HepG2 (cell line): ENCODE measurements around the gene SH3PXD2A. TPM values are rescaled to one million over a fixed set of nuclear protein-coding genes. Genes with fewer than 3 reads are reported as not detected.

Experiments
- ATAC-seq: fragments of 200-7000 bp; cut with Tn5 transposase; 3 replicates; pipeline ENCODE4 v1.9.1; 2020; ENCODE audit warnings: mild to moderate bottlenecking, moderate library complexity
- BruUV-seq: library from RNA; stranded (reverse); fragments of 400-500 nt; replicated peaks from 2 replicates; lab custom pipeline; 2021; lab: Mats Ljungman, UMichigan
- CTCF ChIA-PET: fragments of 300-600 bp; formaldehyde crosslinking; extraction: SDS; loops from one replicate; lab custom pipeline; 2021; ENCODE audit warnings: low total read pairs, inconsistent platforms, low intra/inter-chr PET ratio; lab: Yijun Ruan, JAX
- POLR2A ChIA-PET: fragments of 350-600 bp; sonication (Branson Sonifier 250); formaldehyde crosslinking; loops from one replicate; lab custom pipeline; 2020; ENCODE audit warnings: antibody characterized with exemption, inconsistent platforms; lab: Yijun Ruan, JAX
- DNase-seq: peaks from one replicate; pipeline ENCODE4 v3.0.0-alpha.2; 2015; ENCODE audit warnings: low spot score
- FAIRE-seq: peaks from 3 replicates; lab custom pipeline; 2011; peaks lifted over from hg19 to GRCh38; lab: Jason Lieb, UNC
- H2AFZ ChIP-seq: one replicate; pipeline ENCODE4 v1.6.1; 2011; ENCODE audit warnings: low read length, inconsistent platforms
- H3K27ac ChIP-seq: fragments of 300-600 bp; 3 replicates; pipeline ENCODE4 v1.8.0; 2011; ENCODE audit warnings: mixed run types, mild to moderate bottlenecking, mixed read lengths, low read length, inconsistent platforms; ENCODE audit not compliant: insufficient read depth; ENCODE audit errors: extremely low read length
- H3K27me3 ChIP-seq, 2 experiments: fragments of 200-600 bp in 1 of 2; 2 replicates in 1 of 2; 3 replicates in 1 of 2; pipeline versions ENCODE4 v1.6.0 to v1.8.0; 2011; ENCODE audit warnings: low read length in 2 of 2, mild to moderate bottlenecking in 2 of 2, moderate library complexity in 2 of 2, inconsistent platforms in 1 of 2; ENCODE audit not compliant: insufficient read depth in 2 of 2, control insufficient read depth in 1 of 2
- H3K36me3 ChIP-seq, 2 experiments: fragments of 200-600 bp in 1 of 2; replicated peaks in 1 of 2; 2 replicates in 1 of 2; 3 replicates in 1 of 2; pipeline versions ENCODE4 v1.5.1 to v1.8.0; 2011; ENCODE audit warnings: low read length in 2 of 2, inconsistent platforms in 1 of 2; ENCODE audit not compliant: insufficient read depth in 2 of 2, control insufficient read depth in 1 of 2
- H3K4me1 ChIP-seq: 2 replicates; pipeline ENCODE4 v1.5.1; 2012; ENCODE audit warnings: low read length, inconsistent platforms; ENCODE audit not compliant: insufficient read depth
- H3K4me2 ChIP-seq: 2 replicates; pipeline ENCODE4 v1.6.0; 2011; ENCODE audit warnings: low read depth, low read length, inconsistent platforms
- H3K4me3 ChIP-seq, 3 experiments: fragments of 200-600 bp in 1 of 3; sonication (generic), shearing (Covaris generic) in 1 of 3; replicated peaks in 1 of 3; 2 replicates each; pipeline ENCODE4 v1.5.1; 2011 to 2016; ENCODE audit warnings: low read length in 3 of 3, inconsistent platforms in 2 of 3, low read depth in 2 of 3, mild to moderate bottlenecking in 2 of 3, control low read depth in 1 of 3, mixed read lengths in 1 of 3; ENCODE audit not compliant: insufficient read depth in 1 of 3
- H3K79me2 ChIP-seq: one replicate; pipeline ENCODE4 v1.6.1; 2011; ENCODE audit warnings: low read length, inconsistent platforms; ENCODE audit not compliant: insufficient read depth
- H3K9ac ChIP-seq: 2 replicates; pipeline ENCODE4 v1.6.0; 2011; ENCODE audit warnings: mild to moderate bottlenecking, low read depth, low read length, inconsistent platforms; ENCODE audit not compliant: insufficient read depth
- H3K9me3 ChIP-seq: 2 replicates; pipeline ENCODE4 v1.5.1; 2012; ENCODE audit warnings: mild to moderate bottlenecking, low read length
- H4K20me1 ChIP-seq: 2 replicates; pipeline ENCODE4 v1.6.0; 2011; ENCODE audit warnings: inconsistent platforms, mild to moderate bottlenecking, low read length, moderate library complexity; ENCODE audit not compliant: insufficient read depth
- FOXM1 ChIP-seq: sonication (generic); formaldehyde crosslinking; IDR thresholded peaks from 2 replicates; pipeline ENCODE4 v1.5.0; 2020; ENCODE audit warnings: missing genetic modification reagents
- GATAD1 ChIP-seq: IDR thresholded peaks from 2 replicates; pipeline ENCODE4 v1.6.1; 2016; ENCODE audit warnings: missing genetic modification reagents, missing compliant biosample characterization
- JDP2 ChIP-seq: sonication (generic); formaldehyde crosslinking; IDR thresholded peaks from 2 replicates; pipeline ENCODE4 v1.8.1; 2022; ENCODE audit warnings: missing genetic modification reagents, borderline replicate concordance
- MZF1 ChIP-seq: sonication (generic); formaldehyde crosslinking; IDR thresholded peaks from 2 replicates; pipeline ENCODE4 v1.8.1; 2023; ENCODE audit warnings: mild to moderate bottlenecking, missing genetic modification reagents, borderline replicate concordance
- POLR2AphosphoS2 ChIP-seq: IDR thresholded peaks from 2 replicates; pipeline ENCODE4 v1.6.1; 2011; ENCODE audit warnings: low read depth, low read length, improper control_type of control experiment
- PRPF4 ChIP-seq: fragments of 200-400 bp; formaldehyde crosslinking; IDR thresholded peaks from 2 replicates; pipeline ENCODE4 v1.6.1; 2016; ENCODE audit warnings: low read length, low read depth; ENCODE audit not compliant: poor library complexity, severe bottlenecking
- SMAD3 ChIP-seq: sonication (generic); formaldehyde crosslinking; IDR thresholded peaks from 2 replicates; pipeline ENCODE4 v1.4.0; 2020; ENCODE audit warnings: missing genetic modification reagents
- THAP11 ChIP-seq: IDR thresholded peaks from 2 replicates; pipeline ENCODE4 v1.6.1; 2016; ENCODE audit warnings: missing biosample characterization, missing genetic modification reagents
- ZFP1 ChIP-seq: IDR thresholded peaks from 2 replicates; pipeline ENCODE4 v1.6.1; 2016
- ZNF253 ChIP-seq: sonication (generic); formaldehyde crosslinking; IDR thresholded peaks from 2 replicates; pipeline ENCODE4 v1.8.0; 2022; ENCODE audit warnings: mild to moderate bottlenecking, missing genetic modification reagents, borderline replicate concordance
- ZNF644 ChIP-seq: IDR thresholded peaks from 2 replicates; pipeline ENCODE4 v1.6.1; 2016; ENCODE audit warnings: low read depth
- WGBS: methylation state at CpG from one replicate; pipeline ENCODE4 v1.1.6; 2017; ENCODE audit warnings: low lambda C conversion rate; 5-methylcytosine and 5-hydroxymethylcytosine counted together
- in situ Hi-C: cut with HindIII; loops from 2 replicates; pipeline ENCODE4 v1.10.0; 2017; ENCODE audit warnings: low pct_unique_long_range_greater_than_20kb; ENCODE audit not compliant: extremely low pct_ligation_motif_present
- intact Hi-C: fragments of 100-400 bp; cut with micrococcal nuclease; formaldehyde crosslinking; loops from one replicate; pipeline ENCODE4 v1.10.0; 2022; ENCODE audit not compliant: unreplicated experiment
- polyA plus RNA-seq, 8 experiments: library from polyadenylated mRNA; depleted of rRNA in 3 of 8; stranded (reverse) in 7 of 8; unstranded in 1 of 8; fragments of >200 nt; fragmentation: Illumina TruSeq in 4 of 8; extraction: Trizol in 4 of 8; gene quantifications; 2 replicates each; pipeline versions ENCODE4 v1.2.1 to v1.2.3, GENCODE V29; 2011 to 2016; ENCODE audit warnings: low read depth in 4 of 8, missing spikeins in 1 of 8, mixed read lengths in 1 of 8; ENCODE audit not compliant: insufficient read depth in 1 of 8
- total RNA-seq, 5 experiments: library from RNA; depleted of rRNA; stranded (reverse); fragments of >200 nt; fragmentation: Illumina TruSeq; extraction: Trizol; gene quantifications; 2 replicates each; pipeline ENCODE4 v1.2.3, GENCODE V29; 2016; ENCODE audit warnings: low read depth in 1 of 5
- TF ChIP-seq, protein P1 (sequence below): sonication (generic); formaldehyde crosslinking; IDR thresholded peaks from 2 replicates; pipeline ENCODE4 v1.5.1; 2020; ENCODE audit warnings: missing genetic modification reagents, mild to moderate bottlenecking, borderline replicate concordance
- TF ChIP-seq, protein P2 (sequence below): sonication (generic); formaldehyde crosslinking; IDR thresholded peaks from 2 replicates; pipeline ENCODE4 v1.5.1; 2020; ENCODE audit warnings: mild to moderate bottlenecking, missing genetic modification reagents, moderate library complexity
- TF ChIP-seq, protein P3 (sequence below): sonication (generic); formaldehyde crosslinking; IDR thresholded peaks from 2 replicates; pipeline ENCODE4 v1.5.0; 2020; ENCODE audit warnings: missing genetic modification reagents, mild to moderate bottlenecking, borderline replicate concordance
- TF ChIP-seq, protein P4 (sequence below): sonication (generic); formaldehyde crosslinking; IDR thresholded peaks from 2 replicates; pipeline ENCODE4 v1.4.0; 2020; ENCODE audit warnings: mild to moderate bottlenecking, missing genetic modification reagents
- TF ChIP-seq, protein P5 (sequence below): sonication (generic); formaldehyde crosslinking; IDR thresholded peaks from 2 replicates; pipeline ENCODE4 v1.8.0; 2023; ENCODE audit warnings: mild to moderate bottlenecking, missing genetic modification reagents

The SH3PXD2A gene
- total and polyA plus RNA-seq, 2 of the 13 experiments (the other 11 are each of a cell fraction or from before 2014, with no cell fraction given), result 11.1 to 11.3 TPM

DNA sequence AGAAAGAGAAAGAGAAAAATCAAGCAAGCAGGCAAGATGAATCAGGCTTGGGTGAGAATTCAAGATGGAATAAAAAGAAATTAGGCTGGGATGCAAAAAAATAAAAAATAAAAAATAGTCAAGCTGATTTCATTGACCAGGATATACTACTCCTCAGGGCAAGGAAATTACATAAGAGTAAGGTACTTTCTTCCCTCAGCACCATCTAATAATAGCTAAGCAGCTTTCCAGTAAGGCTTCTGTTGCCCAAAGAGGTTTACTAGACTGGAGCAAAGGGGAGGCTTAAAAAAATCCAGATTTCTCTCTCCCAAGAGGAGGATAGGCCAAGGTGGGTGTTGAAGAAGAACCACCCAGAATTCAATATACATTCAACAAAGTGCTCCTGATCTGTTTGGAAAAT is 268.3 kb downstream of the SH3PXD2A start (continued):
- TF ChIP-seq, protein P1, sequence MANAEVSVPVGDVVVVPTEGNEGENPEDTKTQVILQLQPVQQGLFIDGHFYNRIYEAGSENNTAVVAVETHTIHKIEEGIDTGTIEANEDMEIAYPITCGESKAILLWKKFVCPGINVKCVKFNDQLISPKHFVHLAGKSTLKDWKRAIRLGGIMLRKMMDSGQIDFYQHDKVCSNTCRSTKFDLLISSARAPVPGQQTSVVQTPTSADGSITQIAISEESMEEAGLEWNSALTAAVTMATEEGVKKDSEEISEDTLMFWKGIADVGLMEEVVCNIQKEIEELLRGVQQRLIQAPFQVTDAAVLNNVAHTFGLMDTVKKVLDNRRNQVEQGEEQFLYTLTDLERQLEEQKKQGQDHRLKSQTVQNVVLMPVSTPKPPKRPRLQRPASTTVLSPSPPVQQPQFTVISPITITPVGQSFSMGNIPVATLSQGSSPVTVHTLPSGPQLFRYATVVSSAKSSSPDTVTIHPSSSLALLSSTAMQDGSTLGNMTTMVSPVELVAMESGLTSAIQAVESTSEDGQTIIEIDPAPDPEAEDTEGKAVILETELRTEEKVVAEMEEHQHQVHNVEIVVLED, result no peak
- TF ChIP-seq GATAD1 (no peak), PRPF4 (no peak), FOXM1 (no peak), THAP11 (CRISPR knock-in tag) (no peak), POLR2AphosphoS2 (no peak), JDP2 (CRISPR knock-in tag) (no peak), ZNF644 (CRISPR knock-in tag) (no peak)
- TF ChIP-seq, protein P2, sequence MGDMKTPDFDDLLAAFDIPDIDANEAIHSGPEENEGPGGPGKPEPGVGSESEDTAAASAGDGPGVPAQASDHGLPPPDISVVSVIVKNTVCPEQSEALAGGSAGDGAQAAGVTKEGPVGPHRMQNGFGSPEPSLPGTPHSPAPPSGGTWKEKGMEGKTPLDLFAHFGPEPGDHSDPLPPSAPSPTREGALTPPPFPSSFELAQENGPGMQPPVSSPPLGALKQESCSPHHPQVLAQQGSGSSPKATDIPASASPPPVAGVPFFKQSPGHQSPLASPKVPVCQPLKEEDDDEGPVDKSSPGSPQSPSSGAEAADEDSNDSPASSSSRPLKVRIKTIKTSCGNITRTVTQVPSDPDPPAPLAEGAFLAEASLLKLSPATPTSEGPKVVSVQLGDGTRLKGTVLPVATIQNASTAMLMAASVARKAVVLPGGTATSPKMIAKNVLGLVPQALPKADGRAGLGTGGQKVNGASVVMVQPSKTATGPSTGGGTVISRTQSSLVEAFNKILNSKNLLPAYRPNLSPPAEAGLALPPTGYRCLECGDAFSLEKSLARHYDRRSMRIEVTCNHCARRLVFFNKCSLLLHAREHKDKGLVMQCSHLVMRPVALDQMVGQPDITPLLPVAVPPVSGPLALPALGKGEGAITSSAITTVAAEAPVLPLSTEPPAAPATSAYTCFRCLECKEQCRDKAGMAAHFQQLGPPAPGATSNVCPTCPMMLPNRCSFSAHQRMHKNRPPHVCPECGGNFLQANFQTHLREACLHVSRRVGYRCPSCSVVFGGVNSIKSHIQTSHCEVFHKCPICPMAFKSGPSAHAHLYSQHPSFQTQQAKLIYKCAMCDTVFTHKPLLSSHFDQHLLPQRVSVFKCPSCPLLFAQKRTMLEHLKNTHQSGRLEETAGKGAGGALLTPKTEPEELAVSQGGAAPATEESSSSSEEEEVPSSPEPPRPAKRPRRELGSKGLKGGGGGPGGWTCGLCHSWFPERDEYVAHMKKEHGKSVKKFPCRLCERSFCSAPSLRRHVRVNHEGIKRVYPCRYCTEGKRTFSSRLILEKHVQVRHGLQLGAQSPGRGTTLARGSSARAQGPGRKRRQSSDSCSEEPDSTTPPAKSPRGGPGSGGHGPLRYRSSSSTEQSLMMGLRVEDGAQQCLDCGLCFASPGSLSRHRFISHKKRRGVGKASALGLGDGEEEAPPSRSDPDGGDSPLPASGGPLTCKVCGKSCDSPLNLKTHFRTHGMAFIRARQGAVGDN, result no peak

DNA sequence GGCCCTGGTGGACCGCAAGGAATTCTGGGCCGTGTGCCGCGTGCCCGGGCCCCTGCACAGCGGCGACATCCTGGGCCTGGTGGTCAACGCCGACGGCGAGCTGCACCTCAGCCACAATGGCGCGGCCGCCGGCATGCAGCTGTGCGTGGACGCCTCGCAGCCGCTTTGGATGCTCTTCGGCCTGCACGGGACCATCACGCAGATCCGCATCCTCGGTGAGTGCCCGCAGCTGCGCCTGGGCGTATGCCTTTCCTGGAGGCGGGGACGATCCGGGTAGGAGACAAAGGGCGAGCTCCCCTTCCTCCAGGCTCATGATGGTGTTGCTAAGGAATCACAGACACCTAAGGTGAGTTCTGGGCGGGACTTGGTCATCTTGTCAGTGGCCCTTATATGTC is 270.4 kb downstream of the SH3PXD2A start:
- Histone ChIP-seq H2AFZ (no peak overlapping the region), H3K9ac (no peak overlapping the region), H3K79me2 (no peaks in the 10 kb centered on the region), H3K4me1 (peaks cover 32% of the 10 kb centered on the region), H3K4me2 (no peak overlapping the region), H3K9me3 (no peaks in the 10 kb centered on the region; the same call in 1 of the 2 replicates), H3K27ac (no peak overlapping the region), H4K20me1 (no peaks in the 10 kb centered on the region), H3K36me3 (no peaks in the 10 kb centered on the region), H3K27me3 (peaks cover 2 to 19% of the 10 kb centered on the region in 2 experiments; a peak in 4 of 5 replicates), H3K4me3 (no peak overlapping the region)
- no peak for ATAC-seq
- DNase-seq, result no peak
- intact Hi-C loops (no loop called here), in situ Hi-C loops (no loop called here)
- no TSS peak for BruUV-seq
- WGBS, result 93% methylated on average over 19 of the region's 32 CpGs
- FAIRE-seq, result no peak
- POLR2A ChIA-PET, result no interaction called here
- CTCF ChIA-PET, result no interaction called here
- TF ChIP-seq, protein P3, sequence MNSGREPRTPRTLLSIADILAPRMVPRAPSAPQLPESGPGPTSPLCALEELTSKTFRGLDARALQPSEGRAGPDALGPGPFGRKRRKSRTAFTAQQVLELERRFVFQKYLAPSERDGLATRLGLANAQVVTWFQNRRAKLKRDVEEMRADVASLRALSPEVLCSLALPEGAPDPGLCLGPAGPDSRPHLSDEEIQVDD (CRISPR knock-in tag), result no peak
- no peak for TF ChIP-seq SMAD3
- no peak for TF ChIP-seq ZNF253 (CRISPR knock-in tag)
- no peak for TF ChIP-seq MZF1
- TF ChIP-seq, protein P4, sequence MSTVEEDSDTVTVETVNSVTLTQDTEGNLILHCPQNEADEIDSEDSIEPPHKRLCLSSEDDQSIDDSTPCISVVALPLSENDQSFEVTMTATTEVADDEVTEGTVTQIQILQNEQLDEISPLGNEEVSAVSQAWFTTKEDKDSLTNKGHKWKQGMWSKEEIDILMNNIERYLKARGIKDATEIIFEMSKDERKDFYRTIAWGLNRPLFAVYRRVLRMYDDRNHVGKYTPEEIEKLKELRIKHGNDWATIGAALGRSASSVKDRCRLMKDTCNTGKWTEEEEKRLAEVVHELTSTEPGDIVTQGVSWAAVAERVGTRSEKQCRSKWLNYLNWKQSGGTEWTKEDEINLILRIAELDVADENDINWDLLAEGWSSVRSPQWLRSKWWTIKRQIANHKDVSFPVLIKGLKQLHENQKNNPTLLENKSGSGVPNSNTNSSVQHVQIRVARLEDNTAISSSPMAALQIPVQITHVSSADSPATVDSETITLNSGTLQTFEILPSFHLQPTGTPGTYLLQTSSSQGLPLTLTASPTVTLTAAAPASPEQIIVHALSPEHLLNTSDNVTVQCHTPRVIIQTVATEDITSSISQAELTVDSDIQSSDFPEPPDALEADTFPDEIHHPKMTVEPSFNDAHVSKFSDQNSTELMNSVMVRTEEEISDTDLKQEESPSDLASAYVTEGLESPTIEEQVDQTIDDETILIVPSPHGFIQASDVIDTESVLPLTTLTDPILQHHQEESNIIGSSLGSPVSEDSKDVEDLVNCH (CRISPR knock-in tag), result no peak
- no peak for TF ChIP-seq ZFP1 (CRISPR knock-in tag)
- TF ChIP-seq, protein P5, sequence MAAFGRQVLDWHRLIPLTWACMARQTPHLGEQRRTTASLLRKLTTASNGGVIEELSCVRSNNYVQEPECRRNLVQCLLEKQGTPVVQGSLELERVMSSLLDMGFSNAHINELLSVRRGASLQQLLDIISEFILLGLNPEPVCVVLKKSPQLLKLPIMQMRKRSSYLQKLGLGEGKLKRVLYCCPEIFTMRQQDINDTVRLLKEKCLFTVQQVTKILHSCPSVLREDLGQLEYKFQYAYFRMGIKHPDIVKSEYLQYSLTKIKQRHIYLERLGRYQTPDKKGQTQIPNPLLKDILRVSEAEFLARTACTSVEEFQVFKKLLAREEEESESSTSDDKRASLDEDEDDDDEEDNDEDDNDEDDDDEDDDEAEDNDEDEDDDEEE (CRISPR knock-in tag), result no peak
